ENCODE data around the gene CTBP1.
"Not testable (repeated sequence)": the region's sequence is repeated elsewhere in the genome, so short reads cannot be mapped to it uniquely, and the experiment has no call there.

CTBP1 gene

DNA sequence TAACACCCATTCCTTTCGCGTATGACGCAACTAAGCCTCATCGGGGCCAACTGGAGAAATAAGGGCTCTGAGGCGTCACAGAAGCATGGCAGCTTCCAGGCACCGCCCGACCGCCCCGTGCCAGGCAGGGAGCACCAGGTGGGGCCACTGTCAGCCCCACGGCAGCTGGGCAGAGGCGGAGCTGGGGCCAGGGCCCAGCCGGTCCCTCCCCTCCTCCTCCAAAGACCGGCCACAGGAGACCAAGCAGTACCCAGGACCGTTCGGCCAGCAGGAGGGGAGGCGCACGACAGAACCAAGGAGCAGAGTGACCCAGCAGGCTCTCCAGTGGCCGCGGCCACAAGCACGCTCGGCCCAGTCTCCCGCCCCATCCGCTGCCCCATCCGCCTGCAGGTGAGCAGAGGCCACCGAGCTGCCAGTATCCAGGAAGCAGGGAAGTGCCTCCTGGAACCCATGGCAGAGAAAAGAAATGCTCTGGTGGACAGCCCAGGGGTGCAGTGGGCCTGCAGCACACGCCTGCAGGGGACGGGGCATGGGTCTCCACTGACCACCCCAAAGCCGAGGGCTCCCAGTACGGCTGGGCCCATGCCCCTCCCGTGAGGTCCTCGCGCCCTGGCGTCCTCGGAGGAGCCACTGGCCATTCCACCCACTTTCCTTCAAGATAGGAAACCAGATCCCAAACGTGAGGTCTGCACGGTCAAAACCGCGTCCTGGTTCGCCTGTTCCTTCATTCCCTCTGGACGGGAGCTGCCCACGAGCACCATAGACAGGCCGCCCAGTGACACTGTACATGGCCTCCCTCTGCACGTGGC, 9.6 kb downstream of the CTBP1 start:
- no peak for DNase-seq

DNA sequence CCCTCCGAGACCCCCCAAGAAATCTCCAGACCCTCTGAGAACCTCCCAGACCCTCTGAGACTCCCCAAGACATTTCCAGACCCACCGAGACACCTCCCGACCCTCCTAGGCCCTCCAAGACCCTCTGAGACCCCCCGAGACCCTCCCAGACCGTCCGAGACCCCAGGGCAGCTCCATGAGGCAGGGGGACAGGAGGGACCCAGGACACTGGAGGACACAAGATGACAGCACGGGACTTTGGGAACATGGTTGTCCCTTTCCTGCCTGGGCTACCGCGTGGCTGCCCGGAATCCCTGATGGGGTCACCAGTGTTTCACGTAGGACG, 10.3 kb downstream of the CTBP1 start:
- DNase-seq: no peak

GRCh38 chr4:1237981-1238675, 10.8 kb downstream of the CTBP1 start:
- DNase-seq: no peak

GRCh38 chr4:1237261-1237660, 11.7 kb downstream of the CTBP1 start:
- DNase-seq: not testable (repeated sequence)

- not testable (repeated sequence) for DNase-seq
Observed at GRCh38 chr4:1236836-1237235, 12.1 kb downstream of the CTBP1 start.

GRCh38 chr4:1236103-1236641, 12.8 kb downstream of the CTBP1 start:
- DNase-seq: no peak

DNA sequence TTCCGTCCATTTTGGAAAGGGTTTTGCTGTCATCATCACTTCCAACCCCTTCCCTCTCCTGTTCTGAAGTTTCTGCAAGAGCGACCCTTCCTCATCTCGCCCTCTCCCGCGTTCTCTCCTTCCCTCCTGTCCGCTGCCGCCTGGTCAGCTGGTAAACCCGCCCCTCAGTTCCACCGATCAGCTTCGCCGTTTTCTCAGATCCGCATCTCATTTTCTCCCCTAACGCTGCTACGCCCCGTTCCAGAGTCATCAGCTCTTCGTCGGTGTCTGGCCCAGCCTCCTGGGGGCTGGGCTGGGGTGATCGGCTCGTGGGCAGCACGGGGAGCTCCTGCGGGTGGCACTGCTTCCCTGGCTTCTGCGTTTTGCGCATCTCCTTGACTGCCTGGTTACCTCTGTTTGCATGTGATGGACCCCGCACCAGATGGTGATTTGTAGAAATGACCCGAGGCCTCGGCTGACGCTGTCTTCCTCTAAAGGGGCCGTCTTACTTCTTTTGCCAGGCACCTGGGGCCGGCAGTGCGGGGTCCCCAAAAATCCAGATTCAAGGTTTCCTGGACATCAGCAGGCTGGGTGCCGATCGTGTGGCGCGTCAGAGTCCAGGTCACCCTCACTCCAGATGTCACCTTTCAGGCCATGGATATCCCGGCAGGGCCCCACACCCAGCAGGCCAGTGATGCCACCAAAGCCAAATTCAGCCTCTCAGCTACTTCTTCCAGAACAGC, 13.4 kb downstream of the CTBP1 start:
- DNase-seq: no peak

- DNase-seq: no peak
Observed at GRCh38 chr4:1234811-1235292, 14.1 kb downstream of the CTBP1 start.

DNA sequence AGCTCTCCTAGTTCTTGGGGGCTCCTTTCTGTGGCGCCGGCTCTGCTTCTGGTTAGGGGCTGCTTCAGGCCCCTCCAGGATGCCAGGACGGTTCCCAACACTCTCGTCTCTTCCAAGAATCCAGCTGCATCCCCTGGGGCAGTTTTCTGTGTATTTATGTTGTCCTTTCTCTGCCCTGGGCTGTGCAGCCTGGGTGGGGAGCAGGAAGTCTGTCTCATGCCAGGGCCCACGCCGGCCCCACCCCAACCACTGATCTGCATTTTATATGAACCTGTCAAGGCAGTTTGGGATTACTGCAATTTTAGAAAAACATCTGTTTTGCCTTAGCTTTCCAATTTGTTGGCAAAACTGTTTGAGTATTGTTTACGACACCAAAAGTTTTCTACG, 14.6 kb downstream of the CTBP1 start:
- DNase-seq: no peak

GRCh38 chr4:1233641-1234308, 15.2 kb downstream of the CTBP1 start:
- no peak for DNase-seq

GRCh38 chr4:1232661-1233621, 16.0 kb downstream of the CTBP1 start:
- DNase-seq: peak in 16 of 56 donors; percentile 13 to 69 (median 37)

DNA sequence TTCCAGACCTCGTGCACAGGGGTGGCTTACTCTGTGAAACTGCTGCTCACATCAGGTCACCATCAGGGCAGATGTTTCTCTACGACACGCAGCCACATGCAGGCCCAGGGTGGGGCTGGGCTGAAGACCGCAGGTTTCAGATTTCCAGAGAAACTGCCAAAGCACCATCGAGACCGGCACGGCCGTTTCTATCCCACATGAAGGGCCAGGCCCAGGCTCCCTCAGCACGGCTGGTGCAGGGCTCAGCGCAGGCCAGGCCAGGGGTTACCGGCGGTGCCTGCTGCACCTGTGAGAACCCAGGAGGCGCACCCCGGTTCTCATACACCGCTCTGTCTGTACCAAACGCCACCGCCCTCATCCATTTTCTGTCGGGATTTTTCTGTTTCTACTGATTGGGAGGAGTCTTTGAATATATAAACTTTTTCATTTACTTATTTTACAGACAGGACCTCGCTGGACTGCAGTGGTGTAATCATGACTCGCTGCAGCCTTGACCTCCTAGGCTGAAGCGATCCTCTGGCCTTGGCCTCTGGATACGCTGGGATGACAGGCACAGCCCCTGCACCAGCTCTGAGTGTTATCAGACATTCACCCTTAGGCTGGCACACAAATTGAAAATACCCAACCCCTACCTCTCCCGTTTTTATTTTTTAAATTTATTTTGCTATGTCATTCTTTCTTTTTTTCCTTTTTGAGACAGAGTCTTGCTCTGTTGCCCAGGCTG, 17.1 kb downstream of the CTBP1 start:
- no peak for DNase-seq

DNA sequence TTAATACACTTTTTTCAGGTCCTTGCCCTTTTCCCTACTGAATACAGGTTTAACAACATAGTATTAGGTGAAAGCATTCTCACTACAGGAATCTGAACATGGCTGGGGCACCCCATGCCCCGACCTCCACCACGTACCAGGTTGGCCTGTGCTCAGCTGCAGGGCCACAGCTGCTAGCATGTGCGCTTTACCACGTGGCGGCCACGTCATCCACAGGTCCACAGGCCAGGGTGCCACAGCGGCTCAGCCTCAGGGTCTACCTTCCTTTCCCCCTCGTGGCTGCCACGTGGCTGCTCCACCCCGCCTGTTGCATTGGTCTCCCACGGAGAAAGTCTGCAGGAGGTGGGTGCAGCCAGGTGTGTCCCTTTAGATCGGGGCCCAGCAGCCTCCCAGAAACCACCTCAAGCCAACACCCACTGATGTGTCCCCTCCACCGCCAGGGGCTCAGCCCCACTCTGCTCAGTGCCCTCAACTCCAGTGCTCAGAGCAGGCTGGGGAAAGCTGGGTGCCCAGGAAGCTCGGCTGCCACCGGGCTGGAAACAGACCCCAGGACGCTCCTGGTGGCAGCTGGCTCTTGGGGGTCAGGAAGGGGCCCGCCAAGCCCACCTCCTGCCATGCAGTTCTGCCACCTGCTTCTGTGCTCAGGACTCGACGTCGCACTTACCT, 17.8 kb downstream of the CTBP1 start:
- DNase-seq: no peak

DNA sequence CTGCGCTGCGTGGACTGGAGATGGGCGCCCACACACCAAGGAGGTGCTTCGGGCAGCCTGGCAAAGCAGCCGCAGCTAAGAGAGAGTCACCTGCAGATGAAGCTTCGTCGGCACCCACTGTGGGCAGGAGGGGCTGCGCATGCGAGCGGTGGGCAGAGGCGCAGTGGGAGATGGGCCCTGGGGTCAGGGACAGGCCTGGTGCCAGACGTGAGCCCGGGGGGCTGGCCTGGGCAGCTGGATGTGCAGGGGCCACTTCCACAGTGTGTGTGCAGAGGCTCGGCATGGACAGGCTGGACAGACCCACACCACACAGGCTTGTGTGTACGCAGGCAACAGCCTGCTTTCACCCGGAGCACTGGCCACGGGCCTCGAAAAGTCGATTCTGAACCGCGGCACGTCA, 18.6 kb downstream of the CTBP1 start:
- DNase-seq: no peak

DNA sequence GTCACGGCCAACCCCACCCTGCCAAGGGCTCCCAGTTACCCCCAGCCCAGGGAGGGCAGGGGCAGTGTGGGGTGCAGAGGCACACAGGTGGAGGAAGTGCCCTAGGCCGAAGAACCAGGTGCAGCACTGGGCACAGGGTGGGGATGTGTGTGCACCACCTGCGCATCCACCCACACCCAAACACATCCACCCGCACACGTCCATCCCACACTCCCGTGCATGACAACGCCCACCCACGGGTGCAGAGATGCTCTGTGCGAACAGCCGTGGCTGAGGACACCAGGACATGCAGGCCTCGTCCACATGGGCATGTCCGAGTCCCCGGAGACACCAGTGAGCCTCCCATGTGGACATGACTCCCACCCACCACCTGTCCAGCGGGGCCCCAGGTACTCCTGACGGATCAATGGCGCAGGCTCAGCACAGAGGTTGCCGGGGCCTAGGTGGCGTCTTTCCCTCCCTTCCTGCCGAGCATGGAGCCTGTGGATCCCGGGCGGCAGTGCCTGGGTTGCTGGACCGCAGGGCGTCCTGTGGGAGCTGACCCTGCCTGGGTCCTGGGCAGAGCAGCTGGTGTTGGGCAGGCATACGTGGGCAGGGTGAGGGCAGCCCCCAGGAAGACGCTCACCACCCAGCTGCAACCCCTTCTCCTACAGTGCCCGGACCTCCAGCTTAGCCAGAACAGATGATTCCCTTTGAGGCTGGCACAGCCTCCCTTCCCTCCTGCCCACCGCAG, 19.6 kb downstream of the CTBP1 start:
- DNase-seq: no peak

- DNase-seq: no peak
Observed at GRCh38 chr4:1227816-1228215, 21.1 kb downstream of the CTBP1 start.

DNA sequence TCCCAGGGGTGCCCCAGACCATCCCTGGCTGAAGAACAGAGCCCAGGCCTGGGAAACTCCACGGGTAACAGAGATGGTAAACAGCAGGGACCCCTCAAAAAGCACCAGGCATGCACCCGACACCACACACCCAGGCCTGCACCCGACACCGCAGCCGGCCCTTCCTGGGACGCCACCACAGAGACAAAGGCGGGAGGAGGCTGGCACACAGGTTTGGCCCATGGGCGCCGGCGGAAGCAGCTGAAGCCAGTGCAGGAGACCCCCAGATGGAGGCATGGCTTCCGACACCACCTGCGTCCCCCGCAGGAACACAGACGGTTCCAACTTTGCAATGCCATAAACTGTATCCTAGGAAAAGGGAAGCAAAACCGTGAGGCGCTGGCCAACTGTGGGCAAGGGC, 22.3 kb downstream of the CTBP1 start:
- no peak for DNase-seq

DNA sequence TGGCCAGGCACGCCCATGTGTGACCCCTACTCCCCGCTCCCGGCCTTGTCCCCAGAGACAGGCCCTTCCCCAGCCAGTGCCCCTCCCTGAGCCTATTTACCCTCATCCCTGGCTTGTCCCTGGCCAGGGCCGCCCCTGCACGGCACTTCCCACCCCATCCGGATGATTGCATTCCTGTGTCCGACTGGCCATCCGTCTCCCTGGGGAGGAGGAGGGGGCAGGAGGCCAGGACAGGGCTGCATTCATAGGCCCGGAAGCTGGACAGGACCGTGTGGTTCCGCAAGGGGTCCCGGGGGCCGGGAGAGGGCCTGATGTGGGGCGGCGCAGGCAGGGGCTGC, 22.8 kb downstream of the CTBP1 start:
- no peak for DNase-seq

Measured in nucleus accumbens (tissue), 56 donors.